ENCODE results near the gene RIC8A.

- TF ChIP-seq CTCF (conservative IDR thresholded peaks at IDR 0.05) = no peak
- TF ChIP-seq ZFX (IDR thresholded peaks at IDR 0.05) = no peak
Measured at GRCh38 chr11:253886-254270, 46.4 kb downstream of the RIC8A start.

Data from C4-2B (cell line).